Measurements from ENCODE around the gene SYT8. TPM values are rescaled to one million over a fixed set of nuclear protein-coding genes. Genes with fewer than 3 reads are reported as not detected.

SYT8 gene
- total and polyA plus RNA-seq, 2 donors (not counting 1 experiment from before 2014, with no cell fraction given): not detected

DNA sequence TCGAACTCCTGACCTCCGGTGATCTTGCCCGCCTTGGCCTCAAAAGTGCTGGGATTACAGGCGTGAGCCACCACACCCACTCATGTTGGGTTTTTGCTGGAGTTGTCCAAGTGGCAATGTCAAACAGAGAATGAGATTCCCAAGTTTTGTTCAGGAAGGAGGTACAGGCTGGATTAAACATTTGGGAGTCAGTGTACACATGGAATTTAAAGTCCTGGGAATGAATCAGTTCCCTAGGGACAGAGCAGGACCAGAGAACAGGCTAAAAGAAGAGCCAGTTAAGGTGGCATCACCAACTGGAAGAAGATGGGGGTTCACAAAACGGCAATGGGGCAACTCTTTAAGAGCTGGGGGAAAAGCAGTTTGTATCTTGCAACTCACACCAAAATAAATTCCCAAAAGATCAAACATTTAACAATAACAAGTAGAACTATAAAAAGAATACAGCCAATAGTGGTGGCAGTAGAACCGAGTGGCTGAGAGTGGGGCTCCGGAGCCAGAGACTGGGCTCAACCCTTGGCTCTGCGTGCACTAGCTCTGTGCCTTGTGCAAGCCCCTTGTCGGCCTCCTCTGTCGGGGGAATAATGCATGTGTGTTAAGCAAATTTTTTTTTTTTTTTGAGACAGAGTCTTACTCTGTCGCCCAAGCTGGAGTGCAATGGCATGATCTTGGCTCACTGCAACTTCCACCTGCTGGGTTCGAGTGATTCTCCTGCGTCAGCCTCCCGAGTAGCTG is 37.2 kb upstream of the SYT8 start:
- Histone ChIP-seq H3K4me2 (replicated peaks; ENCODE audit: low read depth, low read length, poor library complexity, severe bottlenecking) (no peak overlapping the region), H3K36me3 (replicated peaks in 1 of 2; ENCODE audit: control extremely low read depth in 1 of 2, control insufficient read depth in 1 of 2, extremely low read depth in 1 of 2, insufficient read depth in 2 of 2, low read length in 1 of 2) (no peaks in the 10 kb centered on the region), H4K20me1 (ENCODE audit: control insufficient read depth, insufficient read depth, low read length, poor library complexity, severe bottlenecking) (no peaks in the 10 kb centered on the region), H3K9me3 (ENCODE audit: control extremely low read depth in 1 of 3, control insufficient read depth in 2 of 3, insufficient read depth in 1 of 3, low read length in 2 of 3) (no peaks in the 10 kb centered on the region), H3K9ac (ENCODE audit: low read length) (no peak overlapping the region), H3K27ac (ENCODE audit: low read length in 2 of 2) (no peak overlapping the region), H3K4me3 (ENCODE audit: control extremely low read depth in 1 of 5, extremely low read depth in 1 of 5, insufficient read depth in 1 of 5, low read depth in 2 of 5, low read length in 4 of 5) (no peak overlapping the region), H3K4me1 (ENCODE audit: control insufficient read depth in 2 of 2, insufficient read depth in 2 of 2, low read length in 2 of 2) (no peaks in the 10 kb centered on the region), H3K79me2 (ENCODE audit: control insufficient read depth, insufficient read depth, low read length) (no peaks in the 10 kb centered on the region), H2AFZ (ENCODE audit: insufficient read depth, low read depth, low read length, poor library complexity, severe bottlenecking) (no peak overlapping the region), H3K27me3 (replicated peaks in 1 of 4; ENCODE audit: control extremely low read depth in 1 of 4, control insufficient read depth in 3 of 4, insufficient read depth in 4 of 4, low read length in 3 of 4) (peaks cover 0 to 7% (median 0%) of the 10 kb centered on the region in 4 experiments)
- no peak for ATAC-seq (ENCODE audit: low read depth)
- DNase-seq: no peak
- ChIA-PET POLR2A (no interaction called here), CTCF (interaction anchor here (1.4 kb wide), 1 partner anchor 104 kb away, joined by 6 read pairs; no protein-coding TSS in a partner anchor)
- Mint-ChIP-seq H3K4me1 (peaks cover 2% of the 10 kb centered on the region), H3K4me3 (no peak overlapping the region), H3K27me3 (peaks cover 49% of the 10 kb centered on the region), H3K27ac (no peak overlapping the region), H3K9me3 (ENCODE audit: insufficient read depth) (no peaks in the 10 kb centered on the region)
- 97% methylated on average over 7 of the region's 14 CpGs for WGBS (ENCODE audit: insufficient coverage)
- no peak for TF ChIP-seq EZH2 (IDR thresholded peaks at IDR 0.05; ENCODE audit: borderline replicate concordance, insufficient read depth, low read depth, low read length, poor library complexity, severe bottlenecking)
- TF ChIP-seq, protein P1, sequence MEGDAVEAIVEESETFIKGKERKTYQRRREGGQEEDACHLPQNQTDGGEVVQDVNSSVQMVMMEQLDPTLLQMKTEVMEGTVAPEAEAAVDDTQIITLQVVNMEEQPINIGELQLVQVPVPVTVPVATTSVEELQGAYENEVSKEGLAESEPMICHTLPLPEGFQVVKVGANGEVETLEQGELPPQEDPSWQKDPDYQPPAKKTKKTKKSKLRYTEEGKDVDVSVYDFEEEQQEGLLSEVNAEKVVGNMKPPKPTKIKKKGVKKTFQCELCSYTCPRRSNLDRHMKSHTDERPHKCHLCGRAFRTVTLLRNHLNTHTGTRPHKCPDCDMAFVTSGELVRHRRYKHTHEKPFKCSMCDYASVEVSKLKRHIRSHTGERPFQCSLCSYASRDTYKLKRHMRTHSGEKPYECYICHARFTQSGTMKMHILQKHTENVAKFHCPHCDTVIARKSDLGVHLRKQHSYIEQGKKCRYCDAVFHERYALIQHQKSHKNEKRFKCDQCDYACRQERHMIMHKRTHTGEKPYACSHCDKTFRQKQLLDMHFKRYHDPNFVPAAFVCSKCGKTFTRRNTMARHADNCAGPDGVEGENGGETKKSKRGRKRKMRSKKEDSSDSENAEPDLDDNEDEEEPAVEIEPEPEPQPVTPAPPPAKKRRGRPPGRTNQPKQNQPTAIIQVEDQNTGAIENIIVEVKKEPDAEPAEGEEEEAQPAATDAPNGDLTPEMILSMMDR (IDR thresholded peaks at IDR 0.05): no peak
- intact Hi-C loops (cut with micrococcal nuclease): no loop called here

DNA sequence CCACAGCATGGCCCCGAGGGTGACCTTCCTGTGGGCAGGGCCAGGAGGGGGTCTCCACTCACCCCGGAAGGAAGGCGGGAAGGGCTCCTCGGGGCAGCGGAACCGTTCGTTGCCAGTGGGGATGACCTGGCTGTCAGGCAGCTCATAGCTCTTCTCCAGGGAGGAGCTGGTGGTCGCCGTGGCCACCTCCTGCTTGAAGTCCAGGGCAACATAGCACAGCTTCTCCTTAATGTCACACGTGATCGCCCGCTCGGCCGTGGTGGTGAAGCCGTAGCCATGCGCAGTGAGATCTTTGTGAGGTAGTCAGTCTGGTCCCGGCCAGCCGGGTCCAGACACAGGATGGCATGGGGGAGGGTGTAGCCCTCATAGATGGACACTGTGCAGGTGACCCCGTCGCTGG is 31.5 kb upstream of the SYT8 start:
- TF ChIP-seq, protein P1 (IDR thresholded peaks at IDR 0.05): no peak
- TF ChIP-seq EZH2 (IDR thresholded peaks at IDR 0.05; ENCODE audit: borderline replicate concordance, insufficient read depth, low read depth, low read length, poor library complexity, severe bottlenecking): no peak
- ATAC-seq (ENCODE audit: low read depth) (no peak), DNase-seq (no peak)
- ChIA-PET POLR2A (no interaction called here), CTCF (interaction anchor here (2.0 kb wide), 1 partner anchor 109 kb away, joined by 6 read pairs; no protein-coding TSS in a partner anchor)
- Histone ChIP-seq H3K4me1 (ENCODE audit: control insufficient read depth in 2 of 2, insufficient read depth in 2 of 2, low read length in 2 of 2) (no peaks in the 10 kb centered on the region), H3K9me3 (ENCODE audit: control extremely low read depth in 1 of 3, control insufficient read depth in 2 of 3, insufficient read depth in 1 of 3, low read length in 2 of 3) (peaks cover 0 to 5% (median 0%) of the 10 kb centered on the region in 3 donors), H4K20me1 (ENCODE audit: control insufficient read depth, insufficient read depth, low read length, poor library complexity, severe bottlenecking) (no peaks in the 10 kb centered on the region), H3K79me2 (ENCODE audit: control insufficient read depth, insufficient read depth, low read length) (no peaks in the 10 kb centered on the region), H3K4me3 (ENCODE audit: control extremely low read depth in 1 of 5, extremely low read depth in 1 of 5, insufficient read depth in 1 of 5, low read depth in 2 of 5, low read length in 4 of 5) (no peak overlapping the region), H3K27me3 (replicated peaks in 1 of 4; ENCODE audit: control extremely low read depth in 1 of 4, control insufficient read depth in 3 of 4, insufficient read depth in 4 of 4, low read length in 3 of 4) (peaks cover 0 to 4% (median 0%) of the 10 kb centered on the region in 4 experiments), H3K4me2 (replicated peaks; ENCODE audit: low read depth, low read length, poor library complexity, severe bottlenecking) (no peak overlapping the region), H3K27ac (ENCODE audit: low read length in 2 of 2) (no peak overlapping the region), H3K36me3 (replicated peaks in 1 of 2; ENCODE audit: control extremely low read depth in 1 of 2, control insufficient read depth in 1 of 2, extremely low read depth in 1 of 2, insufficient read depth in 2 of 2, low read length in 1 of 2) (no peaks in the 10 kb centered on the region), H2AFZ (ENCODE audit: insufficient read depth, low read depth, low read length, poor library complexity, severe bottlenecking) (no peak overlapping the region), H3K9ac (ENCODE audit: low read length) (no peak overlapping the region)
- intact Hi-C loops (cut with micrococcal nuclease): no loop called here
- Mint-ChIP-seq H3K4me1 (no peaks in the 10 kb centered on the region), H3K27ac (no peak overlapping the region), H3K27me3 (peaks cover 49% of the 10 kb centered on the region), H3K9me3 (ENCODE audit: insufficient read depth) (no peaks in the 10 kb centered on the region), H3K4me3 (no peak overlapping the region)
- WGBS (ENCODE audit: insufficient coverage): 93% methylated on average over 20 of the region's 20 CpGs

All from B cell (primary cell).